NCI-H2107 treated with DMSO at 0.1 percent for 48 hours (cell line): Measurements from ENCODE around the gene MAML1.
A peak's percentile ranks its signal among the peaks of the same experiment; 100 is the strongest.

ENCODE experiments used
- DNase-seq: peaks from one replicate; lab custom pipeline; 2025; ENCODE audit not compliant: unreplicated experiment; lab: John Stamatoyannopoulos, UW

The MAML1 gene

GRCh38 chr5:179791881-179792611 is 59.4 kb downstream of the MAML1 start:
- no peak for DNase-seq

DNA sequence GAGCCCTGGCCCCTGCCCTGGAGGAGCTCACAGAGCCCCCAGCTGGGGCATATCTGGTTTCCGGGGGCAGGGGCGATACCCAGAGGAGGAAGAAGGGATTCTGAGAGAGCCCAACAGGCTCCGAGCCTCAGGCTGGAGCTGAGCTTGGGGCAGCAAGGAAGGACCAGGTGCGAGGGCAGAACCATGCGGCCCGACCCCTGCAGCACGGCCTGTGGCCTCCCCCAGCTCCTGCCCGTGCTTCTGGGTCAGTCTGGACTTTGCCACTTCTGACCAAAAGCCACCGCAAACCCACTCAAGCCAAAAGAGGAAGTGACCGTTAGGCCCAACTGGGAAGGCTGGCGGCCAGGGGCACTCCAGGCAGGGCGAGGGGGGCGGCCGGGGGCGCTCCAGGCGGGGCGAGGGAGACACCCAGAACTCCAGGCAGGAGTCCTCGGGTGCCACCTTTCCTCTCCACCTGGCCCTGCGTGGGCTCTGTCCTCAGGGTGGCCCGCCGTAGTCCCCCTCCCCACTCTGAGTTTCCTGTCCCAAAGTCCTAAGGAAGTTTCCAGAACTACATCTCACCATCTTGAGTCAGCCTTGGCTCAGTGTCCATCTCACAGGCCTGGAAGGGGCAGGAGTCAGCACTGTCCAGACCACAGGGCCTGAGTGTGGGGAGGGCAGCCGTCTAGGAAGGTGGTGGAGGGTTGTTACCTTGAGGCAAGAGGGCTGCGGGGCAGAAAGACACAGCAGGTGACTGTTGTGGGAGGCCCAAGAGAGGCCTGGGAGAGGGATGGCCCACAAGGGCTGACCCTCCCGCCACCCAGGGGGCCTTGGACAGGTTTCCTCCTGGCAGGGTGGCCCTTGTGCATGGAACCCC is 60.2 kb downstream of the MAML1 start:
- no peak for DNase-seq

- DNase-seq = no peak
These were observed 61.0 kb downstream of the MAML1 start, which contains the start of gene LTC4S for GRCh38 chr5:179793468-179794139. LTC4S (plus strand) TSS chr5:179793986; CDS start chr5:179794081, 95 bp downstream.

- no peak for DNase-seq
These were observed 61.5 kb downstream of the MAML1 start for GRCh38 chr5:179794171-179794570.

- no peak for DNase-seq
These were observed 62.0 kb downstream of the MAML1 start for GRCh38 chr5:179794575-179794974.

DNA sequence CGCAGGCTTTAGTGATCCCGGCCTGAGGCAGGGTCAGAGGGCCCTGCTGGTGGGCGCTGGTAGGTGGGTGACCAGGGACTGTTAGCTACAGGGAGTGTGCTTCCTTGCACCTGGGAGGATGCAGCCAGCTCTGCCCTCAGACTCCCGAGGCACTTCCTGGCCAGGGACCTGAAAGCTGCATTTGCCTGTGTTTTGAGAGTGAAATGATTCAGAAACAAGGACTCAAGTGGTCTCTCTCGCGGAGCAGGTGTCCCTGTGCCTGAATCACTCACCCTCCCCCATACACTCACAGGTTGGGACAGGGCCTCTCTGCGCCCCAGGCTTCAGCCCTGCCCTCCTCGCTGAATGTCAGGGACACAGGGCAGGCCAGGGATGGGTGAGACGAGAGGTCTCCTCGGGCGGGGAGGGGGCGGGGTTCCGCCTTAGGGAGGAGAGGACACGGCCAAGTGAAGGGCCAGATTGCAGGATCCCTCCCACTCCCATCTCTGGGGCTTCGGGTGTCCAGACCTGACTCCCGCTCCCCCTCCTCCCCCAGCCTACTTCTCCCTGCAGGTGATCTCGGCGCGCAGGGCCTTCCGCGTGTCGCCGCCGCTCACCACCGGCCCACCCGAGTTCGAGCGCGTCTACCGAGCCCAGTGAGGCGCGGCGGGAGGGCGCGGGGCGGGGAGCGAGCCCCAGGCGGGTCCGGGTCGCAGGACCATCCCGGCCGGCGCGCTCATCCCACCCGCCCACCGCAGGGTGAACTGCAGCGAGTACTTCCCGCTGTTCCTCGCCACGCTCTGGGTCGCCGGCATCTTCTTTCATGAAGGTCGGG is 62.6 kb downstream of the MAML1 start:
- peak; percentile 52 for DNase-seq

- no peak for DNase-seq
These were observed 63.5 kb downstream of the MAML1 start for GRCh38 chr5:179795863-179796833.

DNA sequence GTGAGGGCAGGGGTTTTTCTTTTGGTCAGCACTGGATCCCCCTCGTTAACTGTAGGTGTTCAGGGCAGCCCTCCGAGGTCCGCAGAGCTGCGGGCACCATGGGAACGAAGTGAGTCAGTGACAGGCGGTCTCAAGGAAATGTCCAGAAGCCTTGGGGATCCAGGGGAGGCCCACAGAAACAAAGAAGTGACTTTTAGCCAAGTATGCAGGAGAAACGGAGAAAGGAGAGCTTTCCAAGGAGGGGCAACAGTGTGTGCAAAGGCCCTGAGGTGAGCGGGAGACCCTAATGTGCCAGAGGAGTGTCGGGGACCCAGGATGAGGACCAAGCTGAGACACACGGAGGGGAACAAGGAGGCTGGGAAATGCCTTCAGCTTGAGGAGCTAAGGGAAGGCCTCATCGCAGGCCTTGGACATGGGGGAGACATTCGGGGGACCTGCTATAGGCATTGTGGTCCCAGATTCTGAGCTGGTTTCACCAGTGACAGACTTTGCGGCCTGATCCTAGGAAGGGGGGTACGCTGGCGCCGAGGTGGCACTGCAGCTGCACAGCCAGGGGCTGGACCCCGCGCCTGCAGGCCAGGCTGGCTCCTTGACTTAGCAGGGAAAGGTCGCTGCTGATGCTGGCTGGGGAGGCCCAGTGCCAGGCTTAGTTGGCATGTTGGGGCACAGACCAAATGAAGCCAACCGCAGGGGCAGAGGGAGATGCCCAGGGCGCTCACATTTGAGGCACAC is 64.4 kb downstream of the MAML1 start:
- DNase-seq = no peak

DNA sequence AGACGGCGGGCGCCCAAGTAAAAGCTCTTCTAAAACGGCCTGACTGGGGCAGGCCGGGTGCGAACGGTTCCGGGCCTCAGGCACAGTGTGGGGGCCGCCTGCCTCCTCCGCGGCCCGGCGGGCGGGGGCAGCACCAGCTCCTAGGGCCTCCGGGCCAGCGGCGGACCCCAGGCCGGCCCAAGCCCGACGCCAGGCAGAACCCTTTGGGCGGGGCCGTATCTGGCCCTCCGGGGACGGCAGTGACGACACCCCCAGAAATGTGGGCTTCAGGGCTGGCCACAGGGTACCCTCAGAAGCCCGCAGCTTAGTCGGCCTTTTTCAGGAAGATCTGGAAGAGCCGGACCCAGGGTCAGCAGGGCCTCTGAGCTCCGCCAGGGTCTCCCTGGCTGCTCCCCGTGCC is 65.1 kb downstream of the MAML1 start:
- no peak for DNase-seq

- no peak for DNase-seq
These were observed 65.6 kb downstream of the MAML1 start for GRCh38 chr5:179798144-179798770.

DNA sequence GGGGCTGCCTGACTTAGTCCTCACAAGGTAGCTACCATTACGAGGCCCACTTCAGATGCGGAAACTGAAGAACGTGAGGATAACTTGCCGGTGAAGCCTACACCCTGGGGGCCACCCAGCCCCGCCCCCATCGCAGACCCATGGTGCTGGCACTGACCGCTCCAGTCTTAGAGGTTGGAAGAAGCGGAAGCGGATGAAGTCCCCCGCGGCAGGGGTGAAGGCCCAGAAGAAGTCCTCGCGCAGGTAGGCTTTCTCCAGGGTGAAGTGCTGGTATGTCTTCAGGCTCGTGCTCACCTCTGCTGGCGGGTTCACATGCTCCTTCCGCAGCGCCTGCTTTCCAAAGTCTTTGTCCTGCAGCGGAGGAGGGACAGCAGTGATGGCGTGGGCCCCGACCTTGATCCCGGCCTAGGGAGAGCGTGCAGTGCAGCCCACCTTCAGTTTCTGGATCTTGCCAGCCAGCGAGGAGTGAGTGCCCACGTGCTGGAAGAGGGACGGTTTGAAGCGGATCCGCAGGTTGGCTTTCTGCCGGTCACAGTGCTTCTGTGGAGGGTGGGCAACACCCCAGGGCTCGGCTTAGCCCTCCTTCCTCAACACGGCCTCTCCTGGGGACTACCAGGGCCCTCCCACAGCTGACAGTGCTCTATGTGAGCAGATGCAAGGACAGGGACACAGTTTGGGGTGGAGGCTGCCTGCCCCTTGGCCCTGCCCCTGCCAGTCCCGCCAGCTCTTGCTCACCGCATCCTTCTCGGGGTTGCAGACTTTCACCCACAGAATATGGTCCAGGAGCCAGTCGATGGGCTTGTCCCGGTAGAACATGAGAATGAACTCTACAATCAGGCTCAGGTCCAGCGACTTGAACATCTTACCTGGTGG is 66.4 kb downstream of the MAML1 start:
- DNase-seq = no peak

DNA sequence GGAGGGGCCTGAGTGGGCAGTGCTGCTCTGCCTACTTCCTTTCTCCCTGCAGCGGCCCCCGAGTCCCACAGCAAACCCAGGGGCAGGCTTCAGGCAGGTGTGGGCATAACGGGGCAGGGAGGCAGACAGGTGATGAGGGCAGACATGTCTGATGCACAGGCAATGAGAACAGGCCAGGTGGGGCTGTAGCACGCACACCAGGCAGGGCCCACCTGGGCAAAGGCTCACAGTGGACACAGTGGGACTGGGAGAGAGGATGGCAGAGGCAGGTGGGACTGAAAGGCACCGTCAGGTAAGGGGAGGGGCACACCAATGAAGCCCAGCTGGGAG is 67.0 kb downstream of the MAML1 start:
- no peak for DNase-seq

GRCh38 chr5:179800071-179800695 is 67.6 kb downstream of the MAML1 start:
- DNase-seq = no peak

- DNase-seq = no peak
These were observed 68.1 kb downstream of the MAML1 start for GRCh38 chr5:179800696-179801201.

DNA sequence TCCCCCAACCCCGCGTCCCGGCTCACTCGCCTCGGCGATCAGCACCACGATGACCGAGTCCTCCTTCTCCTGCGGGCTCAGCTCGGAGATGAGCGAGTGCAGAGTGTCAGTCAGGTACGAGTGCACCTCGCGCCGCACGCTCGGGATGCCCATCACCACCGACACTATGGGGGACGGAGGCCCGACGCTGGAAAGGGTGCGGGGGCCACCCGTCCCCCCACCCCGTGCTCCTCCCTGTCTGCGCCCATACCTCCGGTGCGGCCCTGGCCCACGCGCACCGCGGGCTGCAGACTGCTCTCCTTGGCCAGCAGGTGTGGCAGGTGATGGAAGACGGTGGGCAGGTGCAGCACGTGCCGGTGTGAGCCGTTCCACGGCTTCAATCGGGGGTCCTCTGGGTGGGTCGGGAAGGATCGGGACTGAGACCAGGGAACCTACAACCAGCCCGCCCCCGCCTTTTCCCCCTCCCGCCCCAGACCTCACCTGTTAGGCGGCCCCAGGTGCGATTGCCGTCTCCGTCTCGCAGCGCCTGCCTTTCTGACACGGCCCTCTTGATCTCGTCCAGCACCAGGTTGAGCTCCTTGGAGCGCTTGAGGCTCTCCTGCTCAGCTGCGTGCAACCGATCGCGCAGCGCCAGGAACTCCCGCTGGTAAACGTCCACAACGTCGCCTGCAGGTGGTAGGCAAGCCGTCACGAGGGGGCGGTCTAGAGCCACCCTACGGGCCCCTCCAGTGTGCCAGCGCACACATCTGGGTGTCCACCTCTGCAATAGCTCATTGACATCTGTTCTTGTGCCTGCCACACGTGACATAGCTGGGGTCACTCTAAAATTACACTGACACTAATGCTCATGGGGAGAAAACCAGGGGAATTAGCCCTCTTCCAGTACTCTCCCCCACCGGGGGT is 68.9 kb downstream of the MAML1 start:
- peak; percentile 18 for DNase-seq
